ENCODE results near the gene MOGAT3.

MOGAT3 gene

GRCh38 chr7:101218236-101219125 lies 17.6 kb upstream of the MOGAT3 start:
- Histone ChIP-seq H3K27ac (peak overlapping the region; percentile 38), H3K27me3 (replicated peaks) (no peaks in the 10 kb centered on the region), H3K4me3 (ENCODE audit: low read depth, low read length) (peak overlapping the region; percentile 76), H3K36me3 (replicated peaks) (peaks cover 24% of the 10 kb centered on the region)
- TF ChIP-seq CTCF (IDR thresholded peaks at IDR 0.05; ENCODE audit: low read depth, low read length, missing control alignments): no peak
- in situ Hi-C loops (cut with HindIII; ENCODE audit: low pct_ligation_motif_present, low sequenced_read_pairs): no loop called here
- no peak for DNase-seq

- no peaks in the 10 kb centered on the region for H3K27me3 ChIP-seq (replicated peaks)
- peak; percentile 97 for DNase-seq
- H3K36me3 ChIP-seq (replicated peaks): peaks cover 16% of the 10 kb centered on the region
- in situ Hi-C loops (cut with HindIII; ENCODE audit: low pct_ligation_motif_present, low sequenced_read_pairs): no loop called here
- peak; percentile 6 for TF ChIP-seq CTCF (IDR thresholded peaks at IDR 0.05; ENCODE audit: low read depth, low read length, missing control alignments)
- H3K4me3 ChIP-seq (ENCODE audit: low read depth, low read length): peak within 1 kb of the TSS; percentile 76
- peak within 1 kb of the TSS; percentile 84 for H3K27ac ChIP-seq
Measured at GRCh38 chr7:101217388-101218235, 16.8 kb upstream of the MOGAT3 start, which contains the start of the genes PLOD3 and ZNHIT1. Gene PLOD3, minus strand, starts transcription at chr7:101217581. Its CDS starts 307 bp downstream, at chr7:101217274. Gene ZNHIT1, plus strand, starts transcription at chr7:101218165. Its CDS starts 31 bp downstream, at chr7:101218196.

- in situ Hi-C loops (cut with HindIII; ENCODE audit: low pct_ligation_motif_present, low sequenced_read_pairs): no loop called here
- Histone ChIP-seq H3K27ac (peak overlapping the region; percentile 84), H3K36me3 (replicated peaks) (peaks cover 18% of the 10 kb centered on the region), H3K27me3 (replicated peaks) (no peaks in the 10 kb centered on the region), H3K4me3 (ENCODE audit: low read depth, low read length) (peak overlapping the region; percentile 76)
- no peak for DNase-seq
- TF ChIP-seq CTCF (IDR thresholded peaks at IDR 0.05; ENCODE audit: low read depth, low read length, missing control alignments): no peak
Measured at GRCh38 chr7:101216860-101217387, 16.1 kb upstream of the MOGAT3 start.

- H3K27ac ChIP-seq: no peak overlapping the region
- H3K4me3 ChIP-seq (ENCODE audit: low read depth, low read length): peak overlapping the region; percentile 76
- H3K27me3 ChIP-seq (replicated peaks): no peaks in the 10 kb centered on the region
- H3K36me3 ChIP-seq (replicated peaks): peaks cover 24% of the 10 kb centered on the region
- TF ChIP-seq CTCF (IDR thresholded peaks at IDR 0.05; ENCODE audit: low read depth, low read length, missing control alignments): no peak
- DNase-seq: peak; percentile 9
- in situ Hi-C loops (cut with HindIII; ENCODE audit: low pct_ligation_motif_present, low sequenced_read_pairs): no loop called here
Measured at GRCh38 chr7:101216001-101216859, 15.4 kb upstream of the MOGAT3 start.

GRCh38 chr7:101212014-101212413 lies 11.2 kb upstream of the MOGAT3 start:
- H3K36me3 ChIP-seq (replicated peaks): peaks cover 60% of the 10 kb centered on the region
- no peak overlapping the region for H3K27ac ChIP-seq
- TF ChIP-seq CTCF (IDR thresholded peaks at IDR 0.05; ENCODE audit: low read depth, low read length, missing control alignments): no peak
- no peak for DNase-seq
- no peak overlapping the region for H3K4me3 ChIP-seq (ENCODE audit: low read depth, low read length)
- H3K27me3 ChIP-seq (replicated peaks): no peaks in the 10 kb centered on the region
- in situ Hi-C loops (cut with HindIII; ENCODE audit: low pct_ligation_motif_present, low sequenced_read_pairs): no loop called here

Measured in brain microvascular endothelial cell (primary cell).